ENCODE data around the gene ATP8B4.

ATP8B4 gene

GRCh38 chr15:49890689-49891088 is 228.3 kb downstream of the ATP8B4 start:
- TF ChIP-seq CTCF (IDR thresholded peaks at IDR 0.05; ENCODE audit: low read depth, low read length, missing control alignments), result no peak
- H3K4me3 ChIP-seq (ENCODE audit: low read depth, low read length), result no peak overlapping the region
- DNase-seq (ENCODE audit: low read depth), result no peak
- in situ Hi-C loops (cut with HindIII; ENCODE audit: low sequenced_read_pairs), result no loop called here

GRCh38 chr15:49889536-49889935 is 229.5 kb downstream of the ATP8B4 start:
- no peak for DNase-seq (ENCODE audit: low read depth)
- no peak for TF ChIP-seq CTCF (IDR thresholded peaks at IDR 0.05; ENCODE audit: low read depth, low read length, missing control alignments)
- H3K4me3 ChIP-seq (ENCODE audit: low read depth, low read length), result no peak overlapping the region
- in situ Hi-C loops (cut with HindIII; ENCODE audit: low sequenced_read_pairs), result no loop called here

GRCh38 chr15:49888734-49889133 is 230.3 kb downstream of the ATP8B4 start:
- no peak overlapping the region for H3K4me3 ChIP-seq (ENCODE audit: low read depth, low read length)
- in situ Hi-C loops (cut with HindIII; ENCODE audit: low sequenced_read_pairs), result no loop called here
- no peak for DNase-seq (ENCODE audit: low read depth)
- TF ChIP-seq CTCF (IDR thresholded peaks at IDR 0.05; ENCODE audit: low read depth, low read length, missing control alignments), result no peak

GRCh38 chr15:49888323-49888693 is 230.7 kb downstream of the ATP8B4 start:
- in situ Hi-C loops (cut with HindIII; ENCODE audit: low sequenced_read_pairs), result no loop called here
- no peak for TF ChIP-seq CTCF (IDR thresholded peaks at IDR 0.05; ENCODE audit: low read depth, low read length, missing control alignments)
- no peak overlapping the region for H3K4me3 ChIP-seq (ENCODE audit: low read depth, low read length)
- no peak for DNase-seq (ENCODE audit: low read depth)

- no peak for TF ChIP-seq CTCF (IDR thresholded peaks at IDR 0.05; ENCODE audit: low read depth, low read length, missing control alignments)
- DNase-seq (ENCODE audit: low read depth), result no peak
- in situ Hi-C loops (cut with HindIII; ENCODE audit: low sequenced_read_pairs), result no loop called here
- H3K4me3 ChIP-seq (ENCODE audit: low read depth, low read length), result no peak overlapping the region
These were observed 231.2 kb downstream of the ATP8B4 start for GRCh38 chr15:49887659-49888322.

- in situ Hi-C loops (cut with HindIII; ENCODE audit: low sequenced_read_pairs), result no loop called here
- no peak overlapping the region for H3K4me3 ChIP-seq (ENCODE audit: low read depth, low read length)
- TF ChIP-seq CTCF (IDR thresholded peaks at IDR 0.05; ENCODE audit: low read depth, low read length, missing control alignments), result no peak
- no peak for DNase-seq (ENCODE audit: low read depth)
These were observed 235.9 kb downstream of the ATP8B4 start for GRCh38 chr15:49883121-49883520.
